Transverse colon (tissue), 4 donors: ENCODE data around the gene COLEC11.

Experiments used
- POLR2A ChIP-seq: fragments of 450-650 bp; IDR thresholded peaks from one replicate; pipeline ENCODE4 v1.6.1; 2016; ENCODE audit warnings: antibody characterized with exemption, mild to moderate bottlenecking, moderate library complexity
- POLR2AphosphoS5 ChIP-seq, 3 donors: sonication (generic); formaldehyde crosslinking; IDR thresholded peaks; one replicate each; pipeline ENCODE4 v1.6.1; 2016; ENCODE audit warnings: antibody characterized with exemption in 3 of 3
- TF ChIP-seq, protein P1 (sequence below), 5 experiments: fragments of 200-600 bp in 3 of 5; fragments of 450-650 bp in 2 of 5; sonication (generic) in 3 of 5; IDR thresholded peaks; 1 replicate in 2 of 5; 2 replicates in 3 of 5; pipeline ENCODE4 v1.5.1; 2016 to 2017; ENCODE audit warnings: antibody characterized with exemption in 5 of 5, inconsistent platforms in 3 of 5, mild to moderate bottlenecking in 2 of 5, moderate library complexity in 1 of 5

DNA sequence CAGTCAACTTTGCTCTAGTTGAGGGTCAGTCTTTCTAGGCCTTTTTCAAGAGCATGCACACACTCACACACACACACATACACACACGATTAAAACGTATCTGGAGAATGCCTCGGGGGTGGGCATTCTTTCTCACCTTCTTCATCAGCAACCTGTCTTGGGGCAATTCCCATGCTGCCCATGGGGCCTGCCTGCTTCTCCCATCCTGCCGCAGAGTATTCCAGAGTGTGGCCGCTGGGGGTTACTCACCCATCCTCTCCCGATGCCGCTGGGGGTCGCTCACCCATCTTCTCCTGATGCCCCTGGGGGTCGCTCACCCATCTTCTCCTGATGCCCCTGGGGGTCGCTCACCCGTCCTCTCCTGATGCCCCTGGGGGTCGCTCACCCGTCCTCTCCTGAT, 52.3 kb downstream of the COLEC11 start:
- TF ChIP-seq, protein P1, sequence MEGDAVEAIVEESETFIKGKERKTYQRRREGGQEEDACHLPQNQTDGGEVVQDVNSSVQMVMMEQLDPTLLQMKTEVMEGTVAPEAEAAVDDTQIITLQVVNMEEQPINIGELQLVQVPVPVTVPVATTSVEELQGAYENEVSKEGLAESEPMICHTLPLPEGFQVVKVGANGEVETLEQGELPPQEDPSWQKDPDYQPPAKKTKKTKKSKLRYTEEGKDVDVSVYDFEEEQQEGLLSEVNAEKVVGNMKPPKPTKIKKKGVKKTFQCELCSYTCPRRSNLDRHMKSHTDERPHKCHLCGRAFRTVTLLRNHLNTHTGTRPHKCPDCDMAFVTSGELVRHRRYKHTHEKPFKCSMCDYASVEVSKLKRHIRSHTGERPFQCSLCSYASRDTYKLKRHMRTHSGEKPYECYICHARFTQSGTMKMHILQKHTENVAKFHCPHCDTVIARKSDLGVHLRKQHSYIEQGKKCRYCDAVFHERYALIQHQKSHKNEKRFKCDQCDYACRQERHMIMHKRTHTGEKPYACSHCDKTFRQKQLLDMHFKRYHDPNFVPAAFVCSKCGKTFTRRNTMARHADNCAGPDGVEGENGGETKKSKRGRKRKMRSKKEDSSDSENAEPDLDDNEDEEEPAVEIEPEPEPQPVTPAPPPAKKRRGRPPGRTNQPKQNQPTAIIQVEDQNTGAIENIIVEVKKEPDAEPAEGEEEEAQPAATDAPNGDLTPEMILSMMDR (IDR thresholded peaks at IDR 0.05) = no peak
- TF ChIP-seq POLR2A = no peak
- no peak for TF ChIP-seq POLR2AphosphoS5 (IDR thresholded peaks at IDR 0.05)
